PFSK-1 (cell line): ENCODE measurements around the gene ZNF70.

ENCODE experiments used
- FOXP2 ChIP-seq: optimal IDR thresholded peaks from 2 replicates; pipeline ENCODE3; 2011; ENCODE audit warnings: borderline replicate concordance, control low read depth, inconsistent platforms; ENCODE audit not compliant: insufficient read depth; ENCODE audit errors: extremely low read length, extremely low read depth
- POLR2AphosphoS5 ChIP-seq: IDR thresholded peaks from 2 replicates; pipeline ENCODE4 v1.6.1; 2012; ENCODE audit warnings: low read depth, mild to moderate bottlenecking, control low read depth, low read length, moderate library complexity
- SIN3A ChIP-seq: IDR thresholded peaks from 2 replicates; pipeline ENCODE4 v1.6.1; 2012; ENCODE audit warnings: mild to moderate bottlenecking, low read length, moderate library complexity, borderline replicate concordance; ENCODE audit not compliant: insufficient read depth
- TAF1 ChIP-seq: IDR thresholded peaks from 2 replicates; pipeline ENCODE4 v1.6.1; 2012; ENCODE audit warnings: low read length, control low read depth, borderline replicate concordance; ENCODE audit not compliant: insufficient read depth
- TF ChIP-seq, protein P1 (sequence below), 2 experiments: IDR thresholded peaks; 2 replicates each; pipeline versions ENCODE4 v1.6.1 to v1.8.0; 2011 to 2012; ENCODE audit warnings: low read depth in 2 of 2, low read length in 2 of 2, control low read depth in 1 of 2, inconsistent platforms in 1 of 2, mild to moderate bottlenecking in 1 of 2, moderate library complexity in 1 of 2; ENCODE audit not compliant: insufficient read depth in 1 of 2

GRCh38 chr22:23796461-23796860 is 45.5 kb upstream of the ZNF70 start:
- no peak for TF ChIP-seq POLR2AphosphoS5
- TF ChIP-seq, protein P1, sequence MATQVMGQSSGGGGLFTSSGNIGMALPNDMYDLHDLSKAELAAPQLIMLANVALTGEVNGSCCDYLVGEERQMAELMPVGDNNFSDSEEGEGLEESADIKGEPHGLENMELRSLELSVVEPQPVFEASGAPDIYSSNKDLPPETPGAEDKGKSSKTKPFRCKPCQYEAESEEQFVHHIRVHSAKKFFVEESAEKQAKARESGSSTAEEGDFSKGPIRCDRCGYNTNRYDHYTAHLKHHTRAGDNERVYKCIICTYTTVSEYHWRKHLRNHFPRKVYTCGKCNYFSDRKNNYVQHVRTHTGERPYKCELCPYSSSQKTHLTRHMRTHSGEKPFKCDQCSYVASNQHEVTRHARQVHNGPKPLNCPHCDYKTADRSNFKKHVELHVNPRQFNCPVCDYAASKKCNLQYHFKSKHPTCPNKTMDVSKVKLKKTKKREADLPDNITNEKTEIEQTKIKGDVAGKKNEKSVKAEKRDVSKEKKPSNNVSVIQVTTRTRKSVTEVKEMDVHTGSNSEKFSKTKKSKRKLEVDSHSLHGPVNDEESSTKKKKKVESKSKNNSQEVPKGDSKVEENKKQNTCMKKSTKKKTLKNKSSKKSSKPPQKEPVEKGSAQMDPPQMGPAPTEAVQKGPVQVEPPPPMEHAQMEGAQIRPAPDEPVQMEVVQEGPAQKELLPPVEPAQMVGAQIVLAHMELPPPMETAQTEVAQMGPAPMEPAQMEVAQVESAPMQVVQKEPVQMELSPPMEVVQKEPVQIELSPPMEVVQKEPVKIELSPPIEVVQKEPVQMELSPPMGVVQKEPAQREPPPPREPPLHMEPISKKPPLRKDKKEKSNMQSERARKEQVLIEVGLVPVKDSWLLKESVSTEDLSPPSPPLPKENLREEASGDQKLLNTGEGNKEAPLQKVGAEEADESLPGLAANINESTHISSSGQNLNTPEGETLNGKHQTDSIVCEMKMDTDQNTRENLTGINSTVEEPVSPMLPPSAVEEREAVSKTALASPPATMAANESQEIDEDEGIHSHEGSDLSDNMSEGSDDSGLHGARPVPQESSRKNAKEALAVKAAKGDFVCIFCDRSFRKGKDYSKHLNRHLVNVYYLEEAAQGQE (IDR thresholded peaks at IDR 0.05; ENCODE audit: insufficient read depth in 1 of 2, low read depth in 2 of 2, low read length in 2 of 2) = no peak
- no peak for TF ChIP-seq TAF1
- TF ChIP-seq SIN3A = no peak
- TF ChIP-seq FOXP2 = no peak
